Lower leg skin (tissue), 4 donors: ENCODE data around the gene BACH1. TPM values are rescaled to one million over a fixed set of nuclear protein-coding genes. Genes with fewer than 3 reads are reported as not detected.

ENCODE experiments used
- DNase-seq, 2 donors: peaks; one replicate each; pipeline ENCODE4 v3.0.0-alpha.2; 2019; ENCODE audit warnings: low spot score in 2 of 2
- H3K4me3 ChIP-seq: fragments of 200-600 bp; sonication (generic); 2 replicates; pipeline ENCODE4 v1.5.1; 2017; ENCODE audit warnings: mild to moderate bottlenecking, low read depth; ENCODE audit not compliant: poor library complexity, severe bottlenecking
- CTCF ChIP-seq, 3 donors: fragments of 450-650 bp; IDR thresholded peaks; one replicate each; pipeline ENCODE4 v1.5.1; 2016; ENCODE audit warnings: antibody characterized with exemption in 3 of 3, mild to moderate bottlenecking in 3 of 3, moderate library complexity in 2 of 3
- POLR2A ChIP-seq, 2 donors: fragments of 450-650 bp; IDR thresholded peaks; one replicate each; pipeline ENCODE4 v1.6.1; 2016 to 2017; ENCODE audit warnings: antibody characterized with exemption in 2 of 2, mild to moderate bottlenecking in 1 of 2, moderate library complexity in 1 of 2
- WGBS, 2 donors: methylation state at CpG; one replicate each; pipeline ENCODE4 v1.1.5; 2018; 5-methylcytosine and 5-hydroxymethylcytosine counted together
- intact Hi-C: fragments of 100-400 bp; cut with DNase I; formaldehyde crosslinking; loops from one replicate; pipeline ENCODE4 v1.15.0; 2023; ENCODE audit warnings: low total_unique reads
- total RNA-seq, 4 donors: library from RNA; depleted of rRNA; stranded (reverse); fragments of >200 nt; gene quantifications; one replicate each; pipeline ENCODE4 v1.1.0, GENCODE V29; 2016

BACH1 gene
- total RNA-seq, 4 donors from 2014 or later, result 87.7 to 96.4 (median 91.0) TPM

- 88 to 93% methylated on average over 3 of the region's 3 CpGs for WGBS, 2 donors
- intact Hi-C loops, result no loop called here
- TF ChIP-seq CTCF (IDR thresholded peaks at IDR 0.05), result no peak
- no peak for TF ChIP-seq POLR2A (IDR thresholded peaks at IDR 0.05)
- DNase-seq, result no peak
- no peak overlapping the region for H3K4me3 ChIP-seq
Measured at GRCh38 chr21:29359718-29360117, 61.0 kb downstream of the BACH1 start.

GRCh38 chr21:29360799-29361765, 62.4 kb downstream of the BACH1 start:
- no peak for DNase-seq
- WGBS, 2 donors, result 81 to 84% methylated on average over 9 of the region's 9 CpGs
- H3K4me3 ChIP-seq, result no peak overlapping the region
- intact Hi-C loops, result no loop called here
- TF ChIP-seq CTCF (IDR thresholded peaks at IDR 0.05) (no peak), POLR2A (IDR thresholded peaks at IDR 0.05) (no peak)

- 93 to 100% methylated on average over 3 of the region's 3 CpGs for WGBS, 2 donors
- DNase-seq, result no peak
- no peak for TF ChIP-seq POLR2A (IDR thresholded peaks at IDR 0.05)
- TF ChIP-seq CTCF (IDR thresholded peaks at IDR 0.05), result no peak
- intact Hi-C loops, result no loop called here
- no peak overlapping the region for H3K4me3 ChIP-seq
Measured at GRCh38 chr21:29362758-29363157, 64.0 kb downstream of the BACH1 start.

GRCh38 chr21:29365661-29366265, 67.0 kb downstream of the BACH1 start:
- WGBS, 2 donors, result 76% methylated on average over 8 of the region's 8 CpGs
- H3K4me3 ChIP-seq, result no peak overlapping the region
- no peak for TF ChIP-seq POLR2A (IDR thresholded peaks at IDR 0.05)
- TF ChIP-seq CTCF (IDR thresholded peaks at IDR 0.05), result no peak
- intact Hi-C loops, result no loop called here
- peak in 1 of 2 donors; percentile 4 for DNase-seq

GRCh38 chr21:29366532-29366931, 67.8 kb downstream of the BACH1 start:
- intact Hi-C loops, result no loop called here
- no peak overlapping the region for H3K4me3 ChIP-seq
- TF ChIP-seq POLR2A (IDR thresholded peaks at IDR 0.05) (no peak), CTCF (IDR thresholded peaks at IDR 0.05) (no peak)
- 96 to 97% methylated on average over 3 of the region's 3 CpGs for WGBS, 2 donors
- DNase-seq, result no peak
